Adipocyte (in vitro differentiated cells): ENCODE measurements around the gene CIRBP.
"Not testable (repeated sequence)": the region's sequence is repeated elsewhere in the genome, so short reads cannot be mapped to it uniquely, and the experiment has no call there.

Source experiments
- DNase-seq: peaks from one replicate; pipeline ENCODE4 v3.0.0-alpha.2; 2015; ENCODE audit warnings: low read depth
- H3K27me3 ChIP-seq: replicated peaks from 2 replicates; pipeline ENCODE4 v1.7.0; 2013; ENCODE audit warnings: mild to moderate bottlenecking, low read length, moderate library complexity; ENCODE audit not compliant: control insufficient read depth, insufficient read depth
- H3K36me3 ChIP-seq: 2 replicates; pipeline ENCODE4 v1.7.0; 2013; ENCODE audit warnings: low read length, mild to moderate bottlenecking, moderate library complexity; ENCODE audit not compliant: control insufficient read depth, insufficient read depth, severe bottlenecking
- H3K4me1 ChIP-seq: 2 replicates; pipeline ENCODE4 v1.7.0; 2013; ENCODE audit warnings: mild to moderate bottlenecking, low read length, moderate library complexity; ENCODE audit not compliant: control insufficient read depth, insufficient read depth
- H3K4me3 ChIP-seq: 2 replicates; pipeline ENCODE4 v1.7.0; 2013; ENCODE audit warnings: mild to moderate bottlenecking, low read length, moderate library complexity
- H3K9ac ChIP-seq: 2 replicates; pipeline ENCODE4 v1.7.0; 2013; ENCODE audit warnings: mild to moderate bottlenecking, low read length, moderate library complexity
- H3K9me3 ChIP-seq: 2 replicates; pipeline ENCODE4 v1.7.0; 2013; ENCODE audit warnings: mild to moderate bottlenecking, low read length, moderate library complexity; ENCODE audit not compliant: control insufficient read depth

Gene CIRBP

GRCh38 chr19:1239796-1240737, 29.1 kb upstream of the CIRBP start:
- H3K9me3 ChIP-seq, result no peaks in the 10 kb centered on the region
- H3K27me3 ChIP-seq, result no peaks in the 10 kb centered on the region
- H3K4me1 ChIP-seq, result peaks cover 41% of the 10 kb centered on the region
- H3K9ac ChIP-seq, result peak overlapping the region; percentile 64
- H3K4me3 ChIP-seq, result peak overlapping the region; percentile 56
- DNase-seq, result peak; percentile 98
- H3K36me3 ChIP-seq, result no peaks in the 10 kb centered on the region

GRCh38 chr19:1240925-1241324, 28.2 kb upstream of the CIRBP start:
- no peaks in the 10 kb centered on the region for H3K27me3 ChIP-seq
- peak overlapping the region; percentile 94 for H3K4me3 ChIP-seq
- H3K4me1 ChIP-seq, result peaks cover 46% of the 10 kb centered on the region
- DNase-seq, result no peak
- no peaks in the 10 kb centered on the region for H3K36me3 ChIP-seq
- H3K9me3 ChIP-seq, result no peaks in the 10 kb centered on the region
- peak overlapping the region; percentile 96 for H3K9ac ChIP-seq

GRCh38 chr19:1241417-1242095, 27.6 kb upstream of the CIRBP start, which contains the start of gene ATP5F1D:
TSS of gene ATP5F1D (plus strand) at chr19:1241751. CDS start at chr19:1241851, 100 bp downstream.
- Histone ChIP-seq H3K4me1 (peaks cover 46% of the 10 kb centered on the region), H3K27me3 (no peaks in the 10 kb centered on the region), H3K9ac (peak within 1 kb of the TSS; percentile 96)

GRCh38 chr19:1243768-1244692, 25.1 kb upstream of the CIRBP start:
- Histone ChIP-seq H3K4me1 (peaks cover 53% of the 10 kb centered on the region), H3K4me3 (peak overlapping the region; percentile 65), H3K9ac (peak overlapping the region; percentile 73), H3K36me3 (no peaks in the 10 kb centered on the region), H3K27me3 (no peaks in the 10 kb centered on the region), H3K9me3 (no peaks in the 10 kb centered on the region)
- peak; percentile 94 for DNase-seq

More at GRCh38 chr19:1241417-1242095, 27.6 kb upstream of the CIRBP start, which contains the start of gene ATP5F1D:
- H3K9me3 ChIP-seq, result no peaks in the 10 kb centered on the region
- peak; percentile 97 for DNase-seq
- H3K36me3 ChIP-seq, result no peaks in the 10 kb centered on the region
- peak within 1 kb of the TSS; percentile 94 for H3K4me3 ChIP-seq

DNA sequence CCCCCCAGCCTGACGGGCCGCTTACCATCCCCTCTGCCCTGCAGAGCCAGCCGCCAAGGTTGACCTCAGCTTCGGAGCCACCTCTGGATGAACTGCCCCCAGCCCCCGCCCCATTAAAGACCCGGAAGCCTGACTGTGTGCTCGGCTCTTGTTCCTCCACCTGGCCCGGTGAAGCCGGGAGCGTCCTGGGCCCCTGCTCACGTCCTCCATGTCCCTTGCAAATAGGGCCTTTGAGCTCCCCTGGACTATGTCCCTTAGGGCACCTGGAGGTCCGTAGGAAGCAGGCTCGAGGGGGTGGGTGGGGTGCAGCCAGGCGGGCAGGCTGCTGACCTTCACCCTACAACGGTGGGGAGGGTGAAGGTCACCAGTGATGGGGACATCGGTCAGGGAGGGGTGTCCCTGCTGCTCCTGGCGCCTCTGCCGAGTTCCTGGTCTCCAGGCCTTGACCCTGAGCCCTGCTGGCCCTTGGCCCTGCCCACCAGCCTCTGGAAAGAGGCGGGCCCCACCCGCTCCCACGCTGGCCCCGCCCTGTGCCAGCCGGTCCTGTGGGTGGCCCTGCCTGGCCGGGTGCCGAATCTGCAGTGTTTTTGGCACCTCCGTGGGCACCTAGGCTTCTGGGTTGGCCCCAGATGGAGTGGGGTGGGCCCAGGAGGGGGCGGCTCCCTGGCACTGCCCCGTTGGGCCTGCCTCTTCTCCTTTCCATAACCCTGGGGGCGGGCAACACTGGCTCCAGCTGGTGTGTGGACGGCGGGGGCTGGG, 24.3 kb upstream of the CIRBP start:
- no peaks in the 10 kb centered on the region for H3K9me3 ChIP-seq
- H3K9ac ChIP-seq, result peak overlapping the region; percentile 73
- H3K4me3 ChIP-seq, result peak overlapping the region; percentile 65
- H3K4me1 ChIP-seq, result peaks cover 50% of the 10 kb centered on the region
- no peaks in the 10 kb centered on the region for H3K36me3 ChIP-seq
- no peak for DNase-seq
- no peaks in the 10 kb centered on the region for H3K27me3 ChIP-seq

GRCh38 chr19:1245494-1246264, 23.5 kb upstream of the CIRBP start:
- Histone ChIP-seq H3K36me3 (no peaks in the 10 kb centered on the region), H3K4me3 (no peak overlapping the region)
- DNase-seq, result no peak

DNA sequence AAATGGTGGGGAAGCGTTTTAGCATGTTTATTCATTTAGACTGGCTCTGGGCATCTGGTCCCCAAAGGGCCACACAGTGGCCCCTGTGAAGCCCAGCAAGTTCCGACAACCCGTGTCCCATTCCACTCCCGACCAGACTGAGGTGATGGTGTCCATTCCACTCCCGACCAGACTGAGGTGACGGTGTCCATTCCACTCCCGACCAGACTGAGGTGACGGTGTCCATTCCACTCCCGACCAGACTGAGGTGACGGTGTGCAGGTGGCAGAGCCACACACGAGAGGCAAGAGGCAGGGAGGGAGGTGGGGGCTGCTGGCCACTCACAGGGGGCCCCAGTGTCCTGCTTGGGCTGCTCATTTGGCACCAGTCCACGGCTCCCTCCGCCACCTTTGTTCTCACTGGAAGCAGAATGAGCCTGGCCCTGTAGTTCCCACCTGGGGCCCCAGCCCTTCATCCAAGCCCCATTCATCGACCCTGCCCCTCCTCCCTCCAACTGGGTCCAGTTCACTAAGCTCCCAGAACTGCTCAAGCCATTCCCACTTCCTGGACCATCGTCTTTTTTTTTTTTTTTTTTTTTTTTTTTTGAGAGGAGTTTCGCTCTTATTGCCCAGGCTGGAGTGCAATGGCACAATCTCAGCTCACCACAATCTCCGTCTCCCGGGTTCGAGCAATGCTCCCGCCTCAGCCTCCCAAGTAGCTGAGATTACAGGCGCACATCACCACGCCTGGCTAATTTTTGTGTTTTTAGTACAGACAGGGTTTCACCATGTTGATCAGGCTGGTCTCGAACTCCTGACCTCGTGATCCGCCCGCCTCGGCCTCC, 22.7 kb upstream of the CIRBP start:
- H3K27me3 ChIP-seq, H3K9me3 ChIP-seq, H3K4me3 ChIP-seq, H3K9ac ChIP-seq, H3K36me3 ChIP-seq, DNase-seq: not testable (repeated sequence)
- peaks cover 41% of the 10 kb centered on the region for H3K4me1 ChIP-seq

More at GRCh38 chr19:1245494-1246264, 23.5 kb upstream of the CIRBP start:
- Histone ChIP-seq H3K27me3 (no peaks in the 10 kb centered on the region), H3K4me1 (peaks cover 49% of the 10 kb centered on the region), H3K9me3 (no peaks in the 10 kb centered on the region), H3K9ac (peak overlapping the region; percentile 73)

- no peak for DNase-seq
- Histone ChIP-seq H3K4me1 (peaks cover 34% of the 10 kb centered on the region), H3K4me3 (peak overlapping the region; percentile 68), H3K9me3 (no peaks in the 10 kb centered on the region), H3K36me3 (peaks cover 6% of the 10 kb centered on the region), H3K27me3 (no peaks in the 10 kb centered on the region), H3K9ac (peak overlapping the region; percentile 80)
Measured at GRCh38 chr19:1247748-1248138, 21.4 kb upstream of the CIRBP start.

GRCh38 chr19:1248139-1248785, 20.9 kb upstream of the CIRBP start, which contains the start of gene MIDN:
TSS of gene MIDN (plus strand) at chr19:1248583. CDS start at chr19:1250297, 1,714 bp downstream.
- DNase-seq, result peak; percentile 92

More at GRCh38 chr19:1248139-1248785, 20.9 kb upstream of the CIRBP start, which contains the start of gene MIDN:
- peaks cover 6% of the 10 kb centered on the region for H3K36me3 ChIP-seq
- H3K9ac ChIP-seq, result peak within 1 kb of the TSS; percentile 89
- peak within 1 kb of the TSS; percentile 81 for H3K4me3 ChIP-seq
- peaks cover 29% of the 10 kb centered on the region for H3K4me1 ChIP-seq
- H3K9me3 ChIP-seq, result no peaks in the 10 kb centered on the region
- H3K27me3 ChIP-seq, result no peaks in the 10 kb centered on the region
